Thyroid gland (tissue), 4 donors: ENCODE data around the gene TAF8.

Experiments used
- POLR2A ChIP-seq, 2 donors: fragments of 450-650 bp; IDR thresholded peaks; one replicate each; pipeline ENCODE4 v1.6.1; 2017; ENCODE audit warnings: antibody characterized with exemption in 2 of 2, mild to moderate bottlenecking in 2 of 2, moderate library complexity in 1 of 2
- TF ChIP-seq, protein P1 (sequence below), 6 experiments: fragments of 200-600 bp in 3 of 6; fragments of 450-650 bp in 3 of 6; sonication (generic) in 3 of 6; IDR thresholded peaks; one replicate each; pipeline ENCODE4 v1.5.1; 2016 to 2019; ENCODE audit warnings: antibody characterized with exemption in 6 of 6, mild to moderate bottlenecking in 2 of 6, inconsistent platforms in 1 of 6, moderate library complexity in 1 of 6

DNA sequence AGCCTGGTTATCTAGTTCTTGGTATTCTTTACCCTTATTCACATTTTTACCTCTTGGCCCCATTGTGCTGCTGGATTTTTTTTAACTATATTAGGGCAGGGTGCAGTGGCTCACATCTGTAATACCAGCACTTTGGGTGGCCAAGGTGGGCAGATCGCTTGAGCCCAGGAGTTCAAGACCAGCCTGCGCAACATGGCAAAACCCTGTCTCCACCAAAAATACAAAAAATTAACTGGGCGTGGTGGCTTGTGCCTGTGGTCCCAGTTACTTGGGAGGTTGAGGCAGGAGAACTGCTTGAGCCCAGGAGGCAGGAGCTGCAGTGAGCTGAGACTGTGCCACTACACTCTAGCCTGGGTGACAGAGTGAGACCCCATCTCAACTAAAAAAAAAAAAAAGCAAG is 12.2 kb upstream of the TAF8 start:
- TF ChIP-seq, protein P1, sequence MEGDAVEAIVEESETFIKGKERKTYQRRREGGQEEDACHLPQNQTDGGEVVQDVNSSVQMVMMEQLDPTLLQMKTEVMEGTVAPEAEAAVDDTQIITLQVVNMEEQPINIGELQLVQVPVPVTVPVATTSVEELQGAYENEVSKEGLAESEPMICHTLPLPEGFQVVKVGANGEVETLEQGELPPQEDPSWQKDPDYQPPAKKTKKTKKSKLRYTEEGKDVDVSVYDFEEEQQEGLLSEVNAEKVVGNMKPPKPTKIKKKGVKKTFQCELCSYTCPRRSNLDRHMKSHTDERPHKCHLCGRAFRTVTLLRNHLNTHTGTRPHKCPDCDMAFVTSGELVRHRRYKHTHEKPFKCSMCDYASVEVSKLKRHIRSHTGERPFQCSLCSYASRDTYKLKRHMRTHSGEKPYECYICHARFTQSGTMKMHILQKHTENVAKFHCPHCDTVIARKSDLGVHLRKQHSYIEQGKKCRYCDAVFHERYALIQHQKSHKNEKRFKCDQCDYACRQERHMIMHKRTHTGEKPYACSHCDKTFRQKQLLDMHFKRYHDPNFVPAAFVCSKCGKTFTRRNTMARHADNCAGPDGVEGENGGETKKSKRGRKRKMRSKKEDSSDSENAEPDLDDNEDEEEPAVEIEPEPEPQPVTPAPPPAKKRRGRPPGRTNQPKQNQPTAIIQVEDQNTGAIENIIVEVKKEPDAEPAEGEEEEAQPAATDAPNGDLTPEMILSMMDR (IDR thresholded peaks at IDR 0.05) = no peak
- TF ChIP-seq POLR2A (IDR thresholded peaks at IDR 0.05) = no peak
